HL-60 (cell line): ENCODE results near the gene A3GALT2.

Experiments used
- DNase-seq, 2 experiments: peaks; one replicate each; pipeline ENCODE4 v3.0.0-alpha.2; 2010 to 2020; ENCODE audit warnings: low read depth in 1 of 2, low spot score in 1 of 2
- H3K27ac ChIP-seq: fragments of 250-450 bp; sonication (Bioruptor Pico); replicated peaks from 2 replicates; pipeline ENCODE4 v1.5.1; 2020; ENCODE audit warnings: mild to moderate bottlenecking, moderate library complexity
- H3K27me3 ChIP-seq: fragments of 250-450 bp; sonication (Bioruptor Pico); 2 replicates; pipeline ENCODE4 v1.5.1; 2021; ENCODE audit warnings: mild to moderate bottlenecking, moderate library complexity; ENCODE audit not compliant: insufficient read depth, poor library complexity, severe bottlenecking
- H3K4me3 ChIP-seq: replicated peaks from 2 replicates; pipeline ENCODE4 v1.5.1; 2011; ENCODE audit warnings: mild to moderate bottlenecking, control low read depth, low read length; ENCODE audit not compliant: insufficient read depth
- GABPA ChIP-seq: IDR thresholded peaks from 2 replicates; pipeline ENCODE4 v1.6.1; 2012; ENCODE audit warnings: low read depth
- POLR2AphosphoS5 ChIP-seq: IDR thresholded peaks from 2 replicates; pipeline ENCODE4 v1.6.1; 2012; ENCODE audit warnings: low read depth
- SPI1 ChIP-seq: IDR thresholded peaks from 2 replicates; pipeline ENCODE4 v1.6.1; 2012; ENCODE audit warnings: low read depth, mild to moderate bottlenecking, borderline replicate concordance
- TF ChIP-seq, protein P1 (sequence below): IDR thresholded peaks from 2 replicates; pipeline ENCODE4 v1.6.1; 2012; ENCODE audit warnings: low read depth; ENCODE audit not compliant: insufficient replicate concordance
- TF ChIP-seq, protein P2 (sequence below): IDR thresholded peaks from one replicate; pipeline ENCODE4 v1.5.1; 2011; ENCODE audit warnings: low read length, control low read depth, inconsistent platforms; ENCODE audit not compliant: insufficient read depth

A3GALT2 gene

DNA sequence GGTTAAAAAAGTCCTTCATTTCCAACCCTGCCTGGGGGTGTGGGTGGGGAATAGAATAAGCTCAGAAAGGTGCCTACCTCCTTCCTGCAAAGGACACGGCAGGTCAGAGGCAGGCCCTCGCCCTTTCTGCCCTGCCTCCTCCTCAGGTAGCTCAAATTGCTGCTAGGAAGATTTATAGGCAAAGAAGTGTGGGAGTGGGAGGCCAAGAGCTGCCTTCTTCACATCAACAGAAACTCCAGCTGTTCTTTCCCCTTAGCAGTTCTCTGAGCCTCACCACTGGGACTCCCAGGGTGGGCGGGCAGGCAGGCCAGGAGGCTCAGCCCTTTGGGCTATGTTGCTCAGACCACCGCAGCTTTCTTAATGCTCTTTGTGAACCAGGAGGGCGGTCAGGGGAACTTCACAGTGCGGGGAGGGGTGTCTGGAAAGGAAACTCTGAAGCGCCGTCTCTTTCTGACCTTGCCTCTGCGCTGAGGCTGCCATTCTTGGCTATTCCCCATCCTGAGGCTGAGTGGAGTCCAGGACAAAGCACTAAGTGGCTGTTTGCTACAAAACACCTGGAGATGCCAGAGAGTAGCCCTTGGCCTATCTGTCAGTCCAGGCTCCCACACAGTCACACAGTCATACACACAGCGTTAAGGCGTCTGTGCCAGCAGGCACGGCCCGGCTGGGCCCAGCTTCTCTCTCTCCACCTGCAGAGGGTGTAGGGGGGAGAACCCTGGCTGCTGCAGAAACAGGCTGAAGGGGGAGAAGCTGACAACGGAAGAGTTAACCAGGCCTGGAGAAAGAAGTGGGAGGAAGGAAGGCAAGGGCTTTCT lies 3.0 kb upstream of the A3GALT2 start:
- Histone ChIP-seq H3K27ac (no peak overlapping the region), H3K27me3 (no peaks in the 10 kb centered on the region), H3K4me3 (no peak overlapping the region)
- DNase-seq: no peak
- TF ChIP-seq, protein P1, sequence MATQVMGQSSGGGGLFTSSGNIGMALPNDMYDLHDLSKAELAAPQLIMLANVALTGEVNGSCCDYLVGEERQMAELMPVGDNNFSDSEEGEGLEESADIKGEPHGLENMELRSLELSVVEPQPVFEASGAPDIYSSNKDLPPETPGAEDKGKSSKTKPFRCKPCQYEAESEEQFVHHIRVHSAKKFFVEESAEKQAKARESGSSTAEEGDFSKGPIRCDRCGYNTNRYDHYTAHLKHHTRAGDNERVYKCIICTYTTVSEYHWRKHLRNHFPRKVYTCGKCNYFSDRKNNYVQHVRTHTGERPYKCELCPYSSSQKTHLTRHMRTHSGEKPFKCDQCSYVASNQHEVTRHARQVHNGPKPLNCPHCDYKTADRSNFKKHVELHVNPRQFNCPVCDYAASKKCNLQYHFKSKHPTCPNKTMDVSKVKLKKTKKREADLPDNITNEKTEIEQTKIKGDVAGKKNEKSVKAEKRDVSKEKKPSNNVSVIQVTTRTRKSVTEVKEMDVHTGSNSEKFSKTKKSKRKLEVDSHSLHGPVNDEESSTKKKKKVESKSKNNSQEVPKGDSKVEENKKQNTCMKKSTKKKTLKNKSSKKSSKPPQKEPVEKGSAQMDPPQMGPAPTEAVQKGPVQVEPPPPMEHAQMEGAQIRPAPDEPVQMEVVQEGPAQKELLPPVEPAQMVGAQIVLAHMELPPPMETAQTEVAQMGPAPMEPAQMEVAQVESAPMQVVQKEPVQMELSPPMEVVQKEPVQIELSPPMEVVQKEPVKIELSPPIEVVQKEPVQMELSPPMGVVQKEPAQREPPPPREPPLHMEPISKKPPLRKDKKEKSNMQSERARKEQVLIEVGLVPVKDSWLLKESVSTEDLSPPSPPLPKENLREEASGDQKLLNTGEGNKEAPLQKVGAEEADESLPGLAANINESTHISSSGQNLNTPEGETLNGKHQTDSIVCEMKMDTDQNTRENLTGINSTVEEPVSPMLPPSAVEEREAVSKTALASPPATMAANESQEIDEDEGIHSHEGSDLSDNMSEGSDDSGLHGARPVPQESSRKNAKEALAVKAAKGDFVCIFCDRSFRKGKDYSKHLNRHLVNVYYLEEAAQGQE: no peak
- TF ChIP-seq POLR2AphosphoS5: no peak
- TF ChIP-seq SPI1: no peak
- no peak for TF ChIP-seq GABPA
- TF ChIP-seq, protein P2, sequence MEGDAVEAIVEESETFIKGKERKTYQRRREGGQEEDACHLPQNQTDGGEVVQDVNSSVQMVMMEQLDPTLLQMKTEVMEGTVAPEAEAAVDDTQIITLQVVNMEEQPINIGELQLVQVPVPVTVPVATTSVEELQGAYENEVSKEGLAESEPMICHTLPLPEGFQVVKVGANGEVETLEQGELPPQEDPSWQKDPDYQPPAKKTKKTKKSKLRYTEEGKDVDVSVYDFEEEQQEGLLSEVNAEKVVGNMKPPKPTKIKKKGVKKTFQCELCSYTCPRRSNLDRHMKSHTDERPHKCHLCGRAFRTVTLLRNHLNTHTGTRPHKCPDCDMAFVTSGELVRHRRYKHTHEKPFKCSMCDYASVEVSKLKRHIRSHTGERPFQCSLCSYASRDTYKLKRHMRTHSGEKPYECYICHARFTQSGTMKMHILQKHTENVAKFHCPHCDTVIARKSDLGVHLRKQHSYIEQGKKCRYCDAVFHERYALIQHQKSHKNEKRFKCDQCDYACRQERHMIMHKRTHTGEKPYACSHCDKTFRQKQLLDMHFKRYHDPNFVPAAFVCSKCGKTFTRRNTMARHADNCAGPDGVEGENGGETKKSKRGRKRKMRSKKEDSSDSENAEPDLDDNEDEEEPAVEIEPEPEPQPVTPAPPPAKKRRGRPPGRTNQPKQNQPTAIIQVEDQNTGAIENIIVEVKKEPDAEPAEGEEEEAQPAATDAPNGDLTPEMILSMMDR: no peak

GRCh38 chr1:33322870-33323585 lies 2.1 kb upstream of the A3GALT2 start:
- H3K4me3 ChIP-seq: no peak overlapping the region
- DNase-seq: no peak
- no peak overlapping the region for H3K27ac ChIP-seq
- peaks cover 3% of the 10 kb centered on the region for H3K27me3 ChIP-seq
- TF ChIP-seq SPI1 (no peak), POLR2AphosphoS5 (no peak)

GRCh38 chr1:33322109-33322508 lies 1.2 kb upstream of the A3GALT2 start:
- H3K4me3 ChIP-seq: no peak overlapping the region
- no peak overlapping the region for H3K27ac ChIP-seq
- H3K27me3 ChIP-seq: peaks cover 9% of the 10 kb centered on the region
- no peak for TF ChIP-seq POLR2AphosphoS5
- TF ChIP-seq, protein P1: no peak
- TF ChIP-seq GABPA: no peak
- TF ChIP-seq, protein P2: no peak
- DNase-seq: no peak

DNA sequence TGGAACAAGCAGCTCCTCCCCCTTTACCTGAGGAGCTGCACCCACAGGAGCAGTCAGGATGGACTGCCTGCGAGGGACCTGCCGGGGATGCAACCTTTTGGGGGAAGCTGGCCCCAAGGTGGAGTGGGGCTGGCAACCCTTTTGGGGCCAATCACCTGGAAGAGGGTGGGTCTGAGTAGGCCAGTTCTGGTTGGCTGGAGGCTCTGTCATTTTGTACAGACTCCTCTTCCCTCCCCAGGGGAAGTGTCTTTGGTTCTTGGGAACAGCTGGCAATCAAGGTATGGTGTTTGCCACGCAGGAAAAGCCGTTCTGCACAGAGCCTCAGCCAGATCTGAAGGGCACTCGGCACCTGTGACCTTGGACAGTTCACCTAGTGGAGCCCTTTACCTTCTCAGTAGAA lies 280 bp upstream of the A3GALT2 start:
- no peak for TF ChIP-seq POLR2AphosphoS5
- TF ChIP-seq, protein P2: no peak
- no peak for TF ChIP-seq SPI1
- no peak for DNase-seq
- Histone ChIP-seq H3K27me3 (peaks cover 10% of the 10 kb centered on the region), H3K27ac (no peak overlapping the region), H3K4me3 (no peak overlapping the region)
